ENCODE data around the gene TAF4. TPM values are rescaled to one million over a fixed set of nuclear protein-coding genes. Genes with fewer than 3 reads are reported as not detected.

TAF4 gene
- total RNA-seq, 4 donors from 2014 or later = 8.0 to 24.9 (median 13.9) TPM

GRCh38 chr20:62101078-62101477, 35.4 kb upstream of the TAF4 start:
- TF ChIP-seq, protein P1, sequence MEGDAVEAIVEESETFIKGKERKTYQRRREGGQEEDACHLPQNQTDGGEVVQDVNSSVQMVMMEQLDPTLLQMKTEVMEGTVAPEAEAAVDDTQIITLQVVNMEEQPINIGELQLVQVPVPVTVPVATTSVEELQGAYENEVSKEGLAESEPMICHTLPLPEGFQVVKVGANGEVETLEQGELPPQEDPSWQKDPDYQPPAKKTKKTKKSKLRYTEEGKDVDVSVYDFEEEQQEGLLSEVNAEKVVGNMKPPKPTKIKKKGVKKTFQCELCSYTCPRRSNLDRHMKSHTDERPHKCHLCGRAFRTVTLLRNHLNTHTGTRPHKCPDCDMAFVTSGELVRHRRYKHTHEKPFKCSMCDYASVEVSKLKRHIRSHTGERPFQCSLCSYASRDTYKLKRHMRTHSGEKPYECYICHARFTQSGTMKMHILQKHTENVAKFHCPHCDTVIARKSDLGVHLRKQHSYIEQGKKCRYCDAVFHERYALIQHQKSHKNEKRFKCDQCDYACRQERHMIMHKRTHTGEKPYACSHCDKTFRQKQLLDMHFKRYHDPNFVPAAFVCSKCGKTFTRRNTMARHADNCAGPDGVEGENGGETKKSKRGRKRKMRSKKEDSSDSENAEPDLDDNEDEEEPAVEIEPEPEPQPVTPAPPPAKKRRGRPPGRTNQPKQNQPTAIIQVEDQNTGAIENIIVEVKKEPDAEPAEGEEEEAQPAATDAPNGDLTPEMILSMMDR (IDR thresholded peaks at IDR 0.05 in 4 of 5, conservative IDR thresholded peaks at IDR 0.05 in 1 of 5) = no peak
- no peak for TF ChIP-seq POLR2A (IDR thresholded peaks at IDR 0.05)
- intact Hi-C loops (cut with DNase I; ENCODE audit: low total_unique reads) (no loop called here), in situ Hi-C loops (cut with MboI; ENCODE audit: low sequenced_read_pairs in 4 of 4) (no loop called here)
- Histone ChIP-seq H3K36me3 (no peaks in the 10 kb centered on the region), H3K27ac (no peak overlapping the region), H3K4me3 (peak overlapping the region in 1 of 4 donors; percentile 36), H3K9me3 (no peaks in the 10 kb centered on the region), H3K4me1 (no peaks in the 10 kb centered on the region), H3K27me3 (peaks cover 0 to 10% (median 0%) of the 10 kb centered on the region in 3 donors)
- ATAC-seq = no peak
- no peak for DNase-seq

DNA sequence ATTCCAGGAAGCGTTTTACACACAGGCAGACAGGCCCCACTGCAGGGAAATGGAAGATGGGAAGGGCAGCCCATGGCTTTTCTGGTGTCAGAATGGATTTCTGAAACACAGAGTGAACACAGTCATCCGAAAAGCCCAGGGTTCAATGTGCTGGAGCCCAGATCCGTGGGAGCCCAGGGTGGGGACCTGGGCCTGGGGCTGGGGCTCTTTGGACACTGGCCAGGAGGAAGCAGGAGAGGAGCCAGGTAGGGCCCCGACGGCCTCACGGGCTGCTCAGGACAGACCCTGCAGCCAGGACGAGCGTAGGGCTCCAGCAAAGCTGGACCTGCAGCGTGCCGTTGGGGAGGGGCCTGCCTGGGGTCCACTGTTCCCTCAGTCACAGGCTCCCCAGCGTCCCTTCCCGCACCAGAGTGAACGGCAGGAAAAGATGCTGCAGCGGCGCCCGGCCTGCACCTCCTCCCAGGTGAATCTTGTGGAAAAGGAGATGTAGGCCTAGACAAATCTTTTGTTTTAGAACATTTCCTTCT, 32.3 kb upstream of the TAF4 start:
- DNase-seq (no peak), ATAC-seq (no peak)
- no peaks in the 10 kb centered on the region for H3K9me3 ChIP-seq
- intact Hi-C loops (cut with DNase I; ENCODE audit: low total_unique reads) = no loop called here
- H3K4me3 ChIP-seq = no peak overlapping the region
- no peaks in the 10 kb centered on the region for H3K36me3 ChIP-seq
- peaks cover 0 to 10% (median 0%) of the 10 kb centered on the region in 3 donors for H3K27me3 ChIP-seq
- H3K27ac ChIP-seq = no peak overlapping the region
- TF ChIP-seq, protein P1 (IDR thresholded peaks at IDR 0.05 in 4 of 5, conservative IDR thresholded peaks at IDR 0.05 in 1 of 5) = no peak
- TF ChIP-seq POLR2A (IDR thresholded peaks at IDR 0.05) = no peak
- H3K4me1 ChIP-seq = no peaks in the 10 kb centered on the region
- in situ Hi-C loops (cut with MboI; ENCODE audit: low sequenced_read_pairs in 4 of 4) = no loop called here

DNA sequence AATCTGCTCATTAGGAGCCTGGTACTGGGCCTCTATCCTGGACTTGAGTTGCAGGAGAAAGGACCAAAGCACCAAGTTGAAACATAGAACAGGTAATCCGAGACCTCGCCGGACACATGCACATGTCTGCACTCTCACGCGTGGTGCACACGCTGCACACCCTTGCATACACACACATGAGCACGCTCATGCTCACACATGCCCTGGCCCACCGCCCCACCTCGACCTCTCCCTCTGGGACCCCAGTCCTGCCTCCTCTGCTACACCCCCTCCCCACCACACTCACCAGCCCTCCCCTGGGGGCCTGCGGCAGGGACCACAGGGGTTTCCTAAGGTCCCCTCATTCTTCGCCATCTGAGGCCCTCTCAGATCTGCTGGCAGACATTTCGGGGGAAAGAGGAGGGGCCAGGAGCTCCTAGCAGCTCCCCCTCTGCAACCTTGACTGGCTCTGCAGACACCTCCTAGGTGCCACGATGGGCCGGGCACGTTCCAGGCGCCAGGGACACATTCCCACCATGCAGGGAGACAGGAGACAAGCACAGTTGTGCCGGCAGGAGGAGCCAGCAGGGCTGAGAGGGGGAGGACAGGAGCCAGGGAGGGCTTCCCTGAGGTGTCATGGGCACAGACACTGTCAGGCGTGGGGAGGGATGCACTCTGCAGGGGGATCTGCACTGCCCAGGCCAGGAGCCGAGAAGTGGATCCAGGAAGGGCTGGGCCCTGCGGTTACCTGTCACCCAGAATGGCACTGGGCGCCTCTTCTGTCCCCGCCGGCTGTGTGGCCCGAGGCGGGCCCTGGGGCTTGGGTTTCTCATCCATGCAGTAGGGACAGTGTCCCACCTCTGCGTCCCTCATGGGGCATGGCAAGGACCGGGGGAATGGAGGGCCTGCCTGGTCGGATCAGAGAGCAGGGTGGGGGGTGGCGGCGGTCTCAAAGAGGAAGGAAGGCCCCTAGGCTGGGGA, 31.0 kb upstream of the TAF4 start:
- no peaks in the 10 kb centered on the region for H3K36me3 ChIP-seq
- H3K9me3 ChIP-seq = no peaks in the 10 kb centered on the region
- no peaks in the 10 kb centered on the region for H3K4me1 ChIP-seq
- in situ Hi-C loops (cut with MboI; ENCODE audit: low sequenced_read_pairs in 4 of 4) = no loop called here
- TF ChIP-seq POLR2A (IDR thresholded peaks at IDR 0.05) = no peak
- TF ChIP-seq, protein P1 (IDR thresholded peaks at IDR 0.05 in 4 of 5, conservative IDR thresholded peaks at IDR 0.05 in 1 of 5) = no peak
- intact Hi-C loops (cut with DNase I; ENCODE audit: low total_unique reads) = no loop called here
- no peak overlapping the region for H3K27ac ChIP-seq
- no peak overlapping the region for H3K4me3 ChIP-seq
- H3K27me3 ChIP-seq = peaks cover 0 to 4% (median 0%) of the 10 kb centered on the region in 3 donors
- ATAC-seq = no peak
- no peak for DNase-seq

DNA sequence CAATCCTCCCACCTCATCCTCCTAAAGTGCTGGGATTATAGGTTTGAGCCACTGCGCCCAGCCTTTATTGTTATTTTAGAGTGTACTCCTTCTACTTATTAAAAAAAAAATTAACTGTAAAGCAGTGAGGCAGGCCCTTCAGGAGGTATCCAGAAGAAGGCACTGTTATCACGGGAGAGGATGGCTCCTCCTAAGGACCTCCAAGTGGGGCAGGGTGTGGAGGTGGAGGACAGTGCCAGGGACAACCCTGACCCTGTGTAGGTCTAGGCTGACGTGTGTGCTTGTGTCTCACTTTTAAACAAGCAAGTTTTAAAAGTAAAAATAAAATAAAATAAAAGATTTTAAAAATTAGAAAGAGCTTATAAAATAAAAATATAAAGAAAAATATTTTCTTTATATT, 23.7 kb upstream of the TAF4 start:
- in situ Hi-C loops (cut with MboI; ENCODE audit: low sequenced_read_pairs in 4 of 4) (no loop called here), intact Hi-C loops (cut with DNase I; ENCODE audit: low total_unique reads) (no loop called here)
- no peak overlapping the region for H3K4me3 ChIP-seq
- H3K27ac ChIP-seq = peak overlapping the region in 1 of 4 donors; percentile 51
- H3K4me1 ChIP-seq = peaks cover 0 to 3% of the 10 kb centered on the region in 2 donors
- TF ChIP-seq, protein P1 (IDR thresholded peaks at IDR 0.05 in 4 of 5, conservative IDR thresholded peaks at IDR 0.05 in 1 of 5) = no peak
- no peak for TF ChIP-seq POLR2A (IDR thresholded peaks at IDR 0.05)
- H3K9me3 ChIP-seq = no peaks in the 10 kb centered on the region
- ATAC-seq (peak; percentile 44 to 61), DNase-seq (peak; percentile 14 to 51)
- no peaks in the 10 kb centered on the region for H3K36me3 ChIP-seq
- H3K27me3 ChIP-seq = no peaks in the 10 kb centered on the region

Measured in gastrocnemius medialis (tissue), 4 donors.